ENCODE measurements around the gene GUCY2D.

GRCh38 chr17:7956228-7956965 lies 46.0 kb upstream of the GUCY2D start:
- TF ChIP-seq CTCF (IDR thresholded peaks at IDR 0.05) (no peak), POLR2A (IDR thresholded peaks at IDR 0.05) (peak in 1 of 4 donors; percentile 31), POLR2AphosphoS5 (IDR thresholded peaks at IDR 0.05) (peak; percentile 29 to 45)

Data from upper lobe of left lung (tissue), 4 donors.